Neuronal stem cell (in vitro differentiated cells): ENCODE data around the gene PER2.
A peak's percentile ranks its signal among the peaks of the same experiment; 100 is the strongest.

Source experiments
- DNase-seq: peaks from one replicate; pipeline ENCODE4 v3.0.0-alpha.2; 2013; ENCODE audit warnings: low spot score
- H2AFZ ChIP-seq: one replicate; pipeline ENCODE4 v1.6.1; 2013; ENCODE audit warnings: mild to moderate bottlenecking, low read length, inconsistent platforms
- H2AK5ac ChIP-seq: 2 replicates; pipeline ENCODE4 v1.6.1; 2013; ENCODE audit warnings: low read depth, mild to moderate bottlenecking, inconsistent platforms, low read length, moderate library complexity, mixed read lengths
- H2BK120ac ChIP-seq: 2 replicates; pipeline ENCODE4 v1.6.1; 2013; ENCODE audit warnings: low read depth, mild to moderate bottlenecking, inconsistent platforms, low read length, moderate library complexity, mixed read lengths
- H2BK12ac ChIP-seq: one replicate; pipeline ENCODE4 v1.6.1; 2013; ENCODE audit warnings: low read length, inconsistent platforms
- H2BK15ac ChIP-seq: 2 replicates; pipeline ENCODE4 v1.6.1; 2013; ENCODE audit warnings: mild to moderate bottlenecking, low read length, inconsistent platforms, mixed read lengths
- H2BK5ac ChIP-seq: one replicate; pipeline ENCODE4 v1.6.1; 2013; ENCODE audit warnings: inconsistent platforms, mild to moderate bottlenecking, low read length, moderate library complexity
- H3K14ac ChIP-seq: one replicate; pipeline ENCODE4 v1.6.1; 2013; ENCODE audit warnings: low read length, inconsistent platforms
- H3K18ac ChIP-seq: 2 replicates; pipeline ENCODE4 v1.6.1; 2013; ENCODE audit warnings: low read length, inconsistent platforms
- H3K23ac ChIP-seq: 2 replicates; pipeline ENCODE4 v1.6.1; 2013; ENCODE audit warnings: low read depth, mild to moderate bottlenecking, mixed read lengths, low read length, inconsistent platforms; ENCODE audit not compliant: poor library complexity
- H3K27ac ChIP-seq: replicated peaks from 3 replicates; pipeline ENCODE4 v1.5.1; 2013; ENCODE audit warnings: low read length, inconsistent platforms
- H3K27me3 ChIP-seq, 3 experiments: 2 replicates each; pipeline ENCODE4 v1.6.1; 2013; ENCODE audit warnings: low read length in 3 of 3, mild to moderate bottlenecking in 2 of 3, inconsistent platforms in 1 of 3, low read depth in 1 of 3, mixed read lengths in 1 of 3, moderate library complexity in 1 of 3; ENCODE audit not compliant: control insufficient read depth in 3 of 3, insufficient read depth in 3 of 3
- H3K36me3 ChIP-seq, 2 donors: replicated peaks in 1 of 2; 2 replicates each; pipeline ENCODE4 v1.6.1; 2013; ENCODE audit warnings: low read length in 2 of 2; ENCODE audit not compliant: control insufficient read depth in 2 of 2, insufficient read depth in 2 of 2
- H3K4ac ChIP-seq: 2 replicates; pipeline ENCODE4 v1.6.1; 2013; ENCODE audit warnings: inconsistent platforms, mild to moderate bottlenecking, low read length, moderate library complexity
- H3K4me1 ChIP-seq, 2 donors: 1 replicate in 1 of 2; 2 replicates in 1 of 2; pipeline ENCODE4 v1.6.1; 2013; ENCODE audit warnings: low read length in 2 of 2, low read depth in 1 of 2; ENCODE audit not compliant: control insufficient read depth in 2 of 2, insufficient read depth in 1 of 2
- H3K4me2 ChIP-seq: one replicate; pipeline ENCODE4 v1.6.1; 2013; ENCODE audit warnings: mild to moderate bottlenecking, low read length, inconsistent platforms; ENCODE audit not compliant: insufficient read depth, poor library complexity, severe bottlenecking
- H3K4me3 ChIP-seq, 2 donors: 2 replicates each; pipeline ENCODE4 v1.5.1; 2013; ENCODE audit warnings: low read length in 2 of 2, mild to moderate bottlenecking in 2 of 2, inconsistent platforms in 1 of 2, moderate library complexity in 1 of 2
- H3K79me1 ChIP-seq: one replicate; pipeline ENCODE4 v1.6.1; 2013; ENCODE audit warnings: low read depth, mild to moderate bottlenecking, inconsistent platforms, low read length, moderate library complexity
- H3K9ac ChIP-seq: one replicate; pipeline ENCODE4 v1.6.1; 2013; ENCODE audit warnings: mild to moderate bottlenecking, low read depth, low read length, inconsistent platforms; ENCODE audit not compliant: poor library complexity
- H3K9me3 ChIP-seq, 2 donors: replicated peaks in 1 of 2; 2 replicates each; pipeline versions ENCODE3 to v1.6.1; 2013; ENCODE audit warnings: low read length in 2 of 2, mild to moderate bottlenecking in 2 of 2, inconsistent platforms in 1 of 2, low read depth in 1 of 2, mixed read lengths in 1 of 2, moderate library complexity in 1 of 2; ENCODE audit not compliant: control insufficient read depth in 2 of 2, insufficient read depth in 1 of 2
- H4K8ac ChIP-seq: one replicate; pipeline ENCODE4 v1.6.1; 2013; ENCODE audit warnings: low read depth, mild to moderate bottlenecking, inconsistent platforms, low read length, moderate library complexity
- H4K91ac ChIP-seq: one replicate; pipeline ENCODE4 v1.6.1; 2013; ENCODE audit warnings: low read length, low read depth, mild to moderate bottlenecking, inconsistent platforms; ENCODE audit not compliant: poor library complexity
- WGBS, 2 donors: extraction: QIAGEN DNeasy Blood & Tissue Kit; methylation state at CpG; one replicate each; pipeline ENCODE4 v1.1.7; 2013; ENCODE audit warnings: missing lambda C conversion rate in 2 of 2, mixed read lengths in 1 of 2; ENCODE audit not compliant: insufficient read length in 2 of 2, insufficient replicate concordance in 1 of 2; ENCODE audit errors: extremely low coverage in 2 of 2; 5-methylcytosine and 5-hydroxymethylcytosine counted together

The PER2 gene

GRCh38 chr2:238242731-238243495, 45.5 kb downstream of the PER2 start:
- Histone ChIP-seq H2BK15ac (peak overlapping the region; percentile 35), H3K36me3 (peaks cover 4 to 33% of the 10 kb centered on the region in 2 donors), H3K4ac (no peak overlapping the region), H3K9ac (peak overlapping the region; percentile 45), H3K18ac (no peak overlapping the region), H3K4me1 (peaks cover 5 to 13% of the 10 kb centered on the region in 2 donors), H3K4me3 (no peak overlapping the region), H3K79me1 (peaks cover 5% of the 10 kb centered on the region), H3K9me3 (peaks cover 3 to 7% of the 10 kb centered on the region in 2 donors), H4K8ac (no peak overlapping the region), H2AK5ac (no peak overlapping the region), H2AFZ (peak overlapping the region; percentile 59), H3K27ac (no peak overlapping the region), H2BK5ac (peak overlapping the region; percentile 22), H2BK12ac (no peak overlapping the region), H3K27me3 (peaks cover 0 to 24% (median 4%) of the 10 kb centered on the region in 3 experiments), H3K14ac (no peak overlapping the region), H2BK120ac (no peak overlapping the region), H4K91ac (no peak overlapping the region), H3K4me2 (no peak overlapping the region), H3K23ac (no peak overlapping the region)
- no CpG with 5 or more reads among the region's 7 CpGs for WGBS, 2 donors
- DNase-seq: no peak

DNA sequence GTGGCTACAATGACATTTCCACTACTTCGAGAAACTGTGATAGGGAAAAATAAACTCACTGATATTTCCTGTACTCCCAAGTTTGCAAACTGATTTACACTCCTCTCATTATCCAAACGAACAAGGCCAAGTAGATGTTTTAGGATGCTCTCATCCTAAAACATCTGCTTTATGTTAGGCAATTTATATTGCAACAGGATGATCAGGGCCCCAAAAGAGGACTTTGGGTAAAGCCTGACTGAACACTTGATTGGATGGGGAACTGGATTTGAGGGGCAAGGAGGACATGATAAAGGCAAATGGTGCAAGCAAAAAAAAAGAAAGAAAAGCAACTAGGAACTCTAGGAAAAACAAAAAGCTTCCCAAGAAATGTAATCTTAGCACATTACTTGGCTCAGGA, 46.4 kb downstream of the PER2 start:
- Histone ChIP-seq H3K4me3 (no peak overlapping the region), H2AFZ (no peak overlapping the region), H3K23ac (no peak overlapping the region), H2BK5ac (no peak overlapping the region), H3K36me3 (peaks cover 3 to 25% of the 10 kb centered on the region in 2 donors), H3K4ac (no peak overlapping the region), H3K18ac (no peak overlapping the region), H3K4me2 (no peak overlapping the region), H3K27me3 (peaks cover 0 to 32% (median 4%) of the 10 kb centered on the region in 3 experiments), H2BK15ac (no peak overlapping the region), H2BK12ac (no peak overlapping the region), H3K14ac (no peak overlapping the region), H4K91ac (no peak overlapping the region), H3K27ac (no peak overlapping the region), H3K4me1 (peaks cover 5 to 13% of the 10 kb centered on the region in 2 donors), H2AK5ac (no peak overlapping the region), H3K9ac (no peak overlapping the region), H3K79me1 (peaks cover 5% of the 10 kb centered on the region), H3K9me3 (peaks cover 3 to 7% of the 10 kb centered on the region in 2 donors), H4K8ac (no peak overlapping the region), H2BK120ac (no peak overlapping the region)
- DNase-seq: no peak
- no CpG with 5 or more reads among the region's 2 CpGs for WGBS, 2 donors

GRCh38 chr2:238240757-238241711, 47.4 kb downstream of the PER2 start:
- H2AFZ ChIP-seq: peak overlapping the region; percentile 99
- no peak overlapping the region for H4K91ac ChIP-seq
- peak overlapping the region; percentile 90 for H3K23ac ChIP-seq
- peak overlapping the region; percentile 71 for H2BK5ac ChIP-seq
- DNase-seq: peak; percentile 86
- H2BK12ac ChIP-seq: peak overlapping the region; percentile 59
- H3K27me3 ChIP-seq: peaks cover 0 to 39% (median 4%) of the 10 kb centered on the region in 3 experiments
- peaks cover 3 to 18% of the 10 kb centered on the region in 2 donors for H3K36me3 ChIP-seq
- H2AK5ac ChIP-seq: peak overlapping the region; percentile 95
- peaks cover 3 to 7% of the 10 kb centered on the region in 2 donors for H3K9me3 ChIP-seq
- H3K9ac ChIP-seq: peak overlapping the region; percentile 75
- H3K14ac ChIP-seq: peak overlapping the region; percentile 84
- peaks cover 5 to 13% of the 10 kb centered on the region in 2 donors for H3K4me1 ChIP-seq
- H3K4me3 ChIP-seq: peak overlapping the region; percentile 7 to 82
- H3K4me2 ChIP-seq: peak overlapping the region; percentile 72
- H3K4ac ChIP-seq: peak overlapping the region; percentile 94
- WGBS, 2 donors: no CpG with 5 or more reads among the region's 71 CpGs
- H3K18ac ChIP-seq: peak overlapping the region; percentile 95
- no peak overlapping the region for H4K8ac ChIP-seq
- peak overlapping the region; percentile 83 for H2BK120ac ChIP-seq
- H2BK15ac ChIP-seq: peak overlapping the region; percentile 100
- no peak overlapping the region for H3K27ac ChIP-seq
- H3K79me1 ChIP-seq: peaks cover 5% of the 10 kb centered on the region
